Aortic smooth muscle cell (primary cell): ENCODE data around the gene FBXL14. TPM values are rescaled to one million over a fixed set of nuclear protein-coding genes. Genes with fewer than 3 reads are reported as not detected.

ENCODE experiments used
- total RNA-seq: library from RNA; depleted of rRNA; stranded (reverse); fragments of >200 nt; gene quantifications from 2 replicates; pipeline ENCODE4 v1.2.3, GENCODE V29; 2014

Gene FBXL14, protein sequence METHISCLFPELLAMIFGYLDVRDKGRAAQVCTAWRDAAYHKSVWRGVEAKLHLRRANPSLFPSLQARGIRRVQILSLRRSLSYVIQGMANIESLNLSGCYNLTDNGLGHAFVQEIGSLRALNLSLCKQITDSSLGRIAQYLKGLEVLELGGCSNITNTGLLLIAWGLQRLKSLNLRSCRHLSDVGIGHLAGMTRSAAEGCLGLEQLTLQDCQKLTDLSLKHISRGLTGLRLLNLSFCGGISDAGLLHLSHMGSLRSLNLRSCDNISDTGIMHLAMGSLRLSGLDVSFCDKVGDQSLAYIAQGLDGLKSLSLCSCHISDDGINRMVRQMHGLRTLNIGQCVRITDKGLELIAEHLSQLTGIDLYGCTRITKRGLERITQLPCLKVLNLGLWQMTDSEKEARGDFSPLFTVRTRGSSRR
- 9.9 and 11.4 TPM in 2 replicates for total RNA-seq

DNA sequence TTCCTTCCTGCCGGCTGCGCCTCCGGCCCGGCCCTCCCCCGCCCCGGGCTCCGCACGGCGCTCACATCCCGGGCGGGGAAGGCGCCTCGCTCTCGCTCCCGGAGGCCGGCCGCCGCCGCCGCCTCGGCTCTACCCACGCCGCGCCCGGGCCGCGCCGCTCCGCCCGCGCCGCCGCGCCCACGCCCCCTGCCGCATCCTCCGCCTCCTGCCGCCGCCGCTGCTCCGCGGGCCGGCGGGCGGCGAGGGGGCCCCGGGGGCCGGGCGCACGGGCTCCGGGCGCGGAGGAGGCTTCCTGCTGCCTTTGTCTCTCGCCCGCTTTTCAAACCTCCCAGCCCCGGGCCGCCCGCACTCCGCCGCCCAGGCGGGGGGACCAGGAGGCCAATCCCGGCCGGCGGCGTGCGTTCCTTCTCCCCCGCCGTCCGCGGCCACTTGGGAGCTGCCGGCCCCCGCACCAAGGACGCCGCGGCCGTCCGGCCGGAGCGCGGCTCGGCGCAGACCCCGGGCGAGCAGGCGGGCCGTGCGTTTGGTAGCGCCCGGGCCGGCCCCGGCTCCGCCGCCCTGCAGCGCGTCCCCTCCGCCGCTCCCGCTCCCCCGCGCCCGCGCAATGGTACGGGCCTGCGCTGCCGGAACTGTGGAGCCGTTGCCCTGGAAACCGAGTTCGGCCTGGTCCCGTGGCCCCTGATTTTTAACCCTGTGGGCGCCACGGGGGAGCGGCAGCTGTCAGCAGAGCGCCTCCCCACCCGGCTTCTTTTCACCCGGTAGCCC is at the start of gene FBXL14:
TSS of gene FBXL14 (minus strand) at position 321 of the 765 bp plus-strand sequence. CDS start 515 bp downstream, outside the sequence.

DNA sequence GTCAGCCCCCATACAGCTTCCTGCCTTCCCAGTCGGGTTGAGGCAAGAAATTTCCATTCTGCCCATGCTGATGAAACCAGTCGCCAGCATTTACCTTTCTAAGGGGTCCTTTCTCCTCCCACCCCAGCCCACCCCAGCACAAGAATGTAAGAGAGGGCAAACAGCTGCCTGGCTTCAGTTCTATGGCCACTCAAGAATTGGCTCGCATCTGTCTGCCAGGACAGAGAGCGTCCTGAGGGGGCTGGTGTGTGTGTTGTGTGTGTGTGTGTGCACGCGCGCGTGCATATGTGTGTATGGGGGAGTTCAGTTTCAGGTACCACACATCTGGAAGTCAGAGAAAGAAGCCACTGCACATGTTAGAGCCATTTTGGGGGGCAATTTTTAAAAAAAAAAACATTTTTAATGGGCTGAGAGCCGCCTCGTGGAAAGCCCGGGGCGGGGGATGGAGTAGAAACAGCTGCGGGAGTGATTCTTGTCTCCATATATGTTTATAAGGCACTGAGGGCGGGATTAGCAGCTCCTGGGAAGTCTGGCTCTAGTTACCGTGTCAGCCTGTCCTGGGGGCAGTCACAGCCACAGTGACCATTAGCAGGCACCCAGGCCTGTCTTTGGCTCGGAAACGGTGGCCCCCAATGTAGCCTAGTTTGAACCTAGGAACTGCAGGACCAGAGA is 34.4 kb upstream of the FBXL14 start, which contains the start of gene WNT5B:
TSS of gene WNT5B (plus strand) at position 566 of the 672 bp plus-strand sequence. CDS start 2,124 bp downstream, outside the sequence.

Other genes starting within 250 kb of the FBXL14 start
- gene WNT5B, start 34.6 kb upstream of the FBXL14 start, total RNA-seq: 12.9 and 15.2 TPM in 2 replicates
- 29.3 and 31.0 TPM in 2 replicates for gene ADIPOR2, start 96.5 kb upstream of the FBXL14 start, total RNA-seq
- gene LRTM2, start 226.0 kb upstream of the FBXL14 start, total RNA-seq: not detected in 2 replicates